WI38 (cell line): ENCODE results near the gene KLHDC8B.

ENCODE experiments used
- H3K4me3 ChIP-seq: 2 replicates; pipeline ENCODE4 v1.5.1; 2011; ENCODE audit warnings: low read depth, mild to moderate bottlenecking, control low read depth, low read length
- CTCF ChIP-seq: IDR thresholded peaks from 2 replicates; pipeline ENCODE4 v1.5.1; 2012; ENCODE audit warnings: low read depth, mild to moderate bottlenecking, control low read depth, low read length

KLHDC8B gene

GRCh38 chr3:49131040-49131439 lies 40.4 kb upstream of the KLHDC8B start:
- TF ChIP-seq CTCF, result no peak
- H3K4me3 ChIP-seq, result no peak overlapping the region

GRCh38 chr3:49131576-49131975 lies 39.8 kb upstream of the KLHDC8B start:
- peak overlapping the region; percentile 88 for H3K4me3 ChIP-seq
- TF ChIP-seq CTCF, result no peak

- no peak for TF ChIP-seq CTCF
- peak overlapping the region; percentile 88 for H3K4me3 ChIP-seq
Observed at GRCh38 chr3:49132073-49132436, 39.3 kb upstream of the KLHDC8B start.

GRCh38 chr3:49132437-49133225 lies 38.8 kb upstream of the KLHDC8B start, which contains the start of gene LAMB2:
TSS of gene LAMB2 (minus strand) at chr3:49133050. CDS start at chr3:49132867, 183 bp downstream.
- H3K4me3 ChIP-seq, result peak within 1 kb of the TSS; percentile 88
- no peak for TF ChIP-seq CTCF

GRCh38 chr3:49133226-49133951 lies 38.0 kb upstream of the KLHDC8B start:
- TF ChIP-seq CTCF, result no peak
- H3K4me3 ChIP-seq, result peak overlapping the region; percentile 88

GRCh38 chr3:49134471-49135265 lies 36.7 kb upstream of the KLHDC8B start:
- TF ChIP-seq CTCF, result no peak
- H3K4me3 ChIP-seq, result no peak overlapping the region
